Activated B cell treated with CpG ODN at 0.5 μM for 24 hours (primary cell): ENCODE results near the gene EDRF1. TPM values are rescaled to one million over a fixed set of nuclear protein-coding genes. Genes with fewer than 3 reads are reported as not detected.
"Not testable (repeated sequence)": the region's sequence is repeated elsewhere in the genome, so short reads cannot be mapped to it uniquely, and the experiment has no call there.

Experiments used
- ATAC-seq: fragments of 200-7000 bp; cut with Tn5 transposase; one replicate; pipeline ENCODE4 v1.10.0; 2021; ENCODE audit warnings: low read depth, mild to moderate bottlenecking, moderate library complexity
- CTCF ChIA-PET: fragments of 350-600 bp; sonication (Branson Sonifier 250); formaldehyde crosslinking; loops from one replicate; lab custom pipeline; 2021; ENCODE audit warnings: antibody characterized with exemption; lab: Charles Lee
- POLR2A ChIA-PET: fragments of 350-600 bp; sonication (Branson Sonifier 250); formaldehyde crosslinking; loops from one replicate; lab custom pipeline; 2021; ENCODE audit warnings: antibody characterized with exemption; lab: Charles Lee
- DNase-seq: peaks from one replicate; pipeline ENCODE4 v3.0.0; 2022
- H3K27ac Mint-ChIP-seq: one replicate; pipeline ENCODE4 v1.8.0; 2020; ENCODE audit warnings: mixed read lengths
- H3K27me3 Mint-ChIP-seq: one replicate; pipeline ENCODE4 v1.8.0; 2021; ENCODE audit warnings: mixed read lengths
- H3K36me3 Mint-ChIP-seq: one replicate; pipeline ENCODE4 v1.8.0; 2021; ENCODE audit warnings: low read depth, mixed read lengths
- H3K4me1 Mint-ChIP-seq: one replicate; pipeline ENCODE4 v1.8.0; 2021; ENCODE audit warnings: mixed read lengths
- H3K4me3 Mint-ChIP-seq: one replicate; pipeline ENCODE4 v1.8.0; 2020; ENCODE audit warnings: mild to moderate bottlenecking, mixed read lengths
- H3K9me3 Mint-ChIP-seq: one replicate; pipeline ENCODE4 v1.8.0; 2020; ENCODE audit warnings: mixed read lengths
- intact Hi-C: fragments of 100-400 bp; cut with micrococcal nuclease; formaldehyde crosslinking; loops from one replicate; pipeline ENCODE4 v1.15.1; 2024
- total RNA-seq: library from RNA; stranded (reverse); gene quantifications from 2 replicates; pipeline ENCODE4 v1.2.3, GENCODE V29; 2022
- TF ChIP-seq, protein P1 (sequence below): fragments of 200-600 bp; IDR thresholded peaks from one replicate; pipeline ENCODE4 v1.8.0; 2022; ENCODE audit warnings: antibody characterized with exemption, mild to moderate bottlenecking

Gene EDRF1
- total RNA-seq, 1 donor from 2014 or later = 52.7 TPM

DNA sequence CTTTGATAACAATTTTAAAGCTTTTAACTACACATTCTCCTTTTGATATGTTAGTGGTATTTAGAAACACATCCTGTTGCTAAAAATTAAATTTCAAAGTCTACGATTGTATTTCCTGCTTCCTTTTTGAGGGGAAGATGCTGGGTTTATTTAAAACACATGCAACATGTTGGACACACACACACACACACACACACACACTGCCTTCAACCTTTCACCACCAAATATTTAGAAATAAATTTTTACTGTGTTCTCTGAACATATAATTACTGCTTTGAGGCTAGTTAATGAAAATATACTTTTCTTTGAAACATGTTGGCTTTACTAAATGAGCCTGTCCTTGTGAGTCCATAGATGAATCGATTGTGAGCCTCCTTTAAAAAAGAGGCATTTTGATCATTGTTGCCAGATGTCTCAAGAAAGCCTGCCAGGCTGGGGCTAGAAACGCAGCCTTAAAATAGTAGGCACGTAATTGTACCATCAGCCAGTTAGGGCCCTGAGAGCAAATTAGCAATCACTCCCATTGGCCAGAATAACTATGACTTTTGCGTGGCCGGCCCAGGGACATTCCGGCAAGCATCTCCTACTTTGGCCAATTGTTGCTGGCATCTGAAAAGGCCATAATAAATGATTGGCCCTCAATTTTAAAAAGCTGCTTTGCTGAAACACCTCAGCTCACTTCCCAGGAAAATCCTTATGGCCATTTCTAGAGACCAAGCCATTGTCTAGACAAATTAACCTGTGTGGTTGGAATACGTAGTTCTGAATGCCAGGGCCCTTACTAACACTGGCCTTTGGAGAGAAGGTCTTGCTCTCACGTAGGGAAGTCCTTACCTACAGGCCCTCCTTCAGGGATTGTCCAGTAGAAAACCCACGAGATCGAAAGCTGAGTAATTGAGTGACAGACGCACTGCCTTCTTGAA is 26.6 kb upstream of the EDRF1 start:
- H3K27ac Mint-ChIP-seq = no peak overlapping the region
- CTCF ChIA-PET = no interaction called here

DNA sequence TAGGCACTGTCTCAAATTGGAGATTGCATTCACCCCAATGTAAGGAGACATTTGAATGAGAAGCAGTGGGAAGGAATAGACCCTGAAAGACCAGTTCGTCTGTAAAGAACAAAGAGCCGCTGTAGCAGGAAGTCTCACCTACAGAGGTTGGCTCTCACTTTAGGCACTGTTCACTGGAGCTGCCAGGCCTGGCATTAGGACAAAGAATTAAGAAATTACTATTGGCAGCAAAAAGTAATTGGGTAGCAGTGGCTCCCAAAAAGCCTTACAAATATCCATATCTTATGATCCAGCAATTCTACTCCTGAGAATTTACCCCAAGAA is 26.0 kb upstream of the EDRF1 start:
- DNase-seq (no peak), ATAC-seq (no peak)
- H3K9me3 Mint-ChIP-seq = no peaks in the 10 kb centered on the region
- ChIA-PET CTCF (no interaction called here), POLR2A (no interaction called here)
- no peaks in the 10 kb centered on the region for H3K36me3 Mint-ChIP-seq
- TF ChIP-seq, protein P1, sequence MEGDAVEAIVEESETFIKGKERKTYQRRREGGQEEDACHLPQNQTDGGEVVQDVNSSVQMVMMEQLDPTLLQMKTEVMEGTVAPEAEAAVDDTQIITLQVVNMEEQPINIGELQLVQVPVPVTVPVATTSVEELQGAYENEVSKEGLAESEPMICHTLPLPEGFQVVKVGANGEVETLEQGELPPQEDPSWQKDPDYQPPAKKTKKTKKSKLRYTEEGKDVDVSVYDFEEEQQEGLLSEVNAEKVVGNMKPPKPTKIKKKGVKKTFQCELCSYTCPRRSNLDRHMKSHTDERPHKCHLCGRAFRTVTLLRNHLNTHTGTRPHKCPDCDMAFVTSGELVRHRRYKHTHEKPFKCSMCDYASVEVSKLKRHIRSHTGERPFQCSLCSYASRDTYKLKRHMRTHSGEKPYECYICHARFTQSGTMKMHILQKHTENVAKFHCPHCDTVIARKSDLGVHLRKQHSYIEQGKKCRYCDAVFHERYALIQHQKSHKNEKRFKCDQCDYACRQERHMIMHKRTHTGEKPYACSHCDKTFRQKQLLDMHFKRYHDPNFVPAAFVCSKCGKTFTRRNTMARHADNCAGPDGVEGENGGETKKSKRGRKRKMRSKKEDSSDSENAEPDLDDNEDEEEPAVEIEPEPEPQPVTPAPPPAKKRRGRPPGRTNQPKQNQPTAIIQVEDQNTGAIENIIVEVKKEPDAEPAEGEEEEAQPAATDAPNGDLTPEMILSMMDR = no peak
- intact Hi-C loops = no loop called here
- H3K4me3 Mint-ChIP-seq = no peak overlapping the region
- H3K27me3 Mint-ChIP-seq = peaks cover 8% of the 10 kb centered on the region
- no peaks in the 10 kb centered on the region for H3K4me1 Mint-ChIP-seq
- no peak overlapping the region for H3K27ac Mint-ChIP-seq

More for the DNA sequence above, 26.6 kb upstream of the EDRF1 start:
- ATAC-seq = no peak
- intact Hi-C loops = no loop called here
- H3K4me1 Mint-ChIP-seq = no peaks in the 10 kb centered on the region
- peaks cover 8% of the 10 kb centered on the region for H3K27me3 Mint-ChIP-seq
- TF ChIP-seq, protein P1 = no peak
- POLR2A ChIA-PET = no interaction called here
- no peaks in the 10 kb centered on the region for H3K36me3 Mint-ChIP-seq
- H3K4me3 Mint-ChIP-seq = no peak overlapping the region
- DNase-seq = no peak
- no peaks in the 10 kb centered on the region for H3K9me3 Mint-ChIP-seq

DNA sequence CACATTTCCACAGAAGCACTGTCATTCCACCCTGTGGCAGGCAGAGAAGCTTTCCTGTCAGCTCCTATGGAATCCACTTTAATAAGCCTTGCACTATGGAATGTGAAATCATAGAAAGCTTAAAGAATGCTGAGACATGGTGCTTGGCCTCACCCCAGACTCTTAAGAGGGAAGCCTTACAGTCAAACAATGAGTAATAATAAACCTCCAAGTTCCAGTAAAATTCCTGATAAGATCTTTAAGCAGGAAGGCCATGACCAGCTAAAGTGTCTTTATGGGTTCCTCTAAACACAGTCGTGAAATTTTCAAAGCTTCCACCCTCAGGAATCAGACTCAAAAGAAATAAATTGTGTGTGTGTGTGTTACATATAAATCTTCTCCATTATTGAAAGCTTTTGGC is 24.6 kb upstream of the EDRF1 start:
- H3K4me1 Mint-ChIP-seq = no peaks in the 10 kb centered on the region
- TF ChIP-seq, protein P1 = no peak
- peaks cover 8% of the 10 kb centered on the region for H3K27me3 Mint-ChIP-seq
- H3K36me3 Mint-ChIP-seq = no peaks in the 10 kb centered on the region
- DNase-seq = no peak
- ChIA-PET CTCF (no interaction called here), POLR2A (no interaction called here)
- H3K27ac Mint-ChIP-seq = no peak overlapping the region
- intact Hi-C loops = no loop called here
- H3K9me3 Mint-ChIP-seq = no peaks in the 10 kb centered on the region
- no peak for ATAC-seq
- no peak overlapping the region for H3K4me3 Mint-ChIP-seq

DNA sequence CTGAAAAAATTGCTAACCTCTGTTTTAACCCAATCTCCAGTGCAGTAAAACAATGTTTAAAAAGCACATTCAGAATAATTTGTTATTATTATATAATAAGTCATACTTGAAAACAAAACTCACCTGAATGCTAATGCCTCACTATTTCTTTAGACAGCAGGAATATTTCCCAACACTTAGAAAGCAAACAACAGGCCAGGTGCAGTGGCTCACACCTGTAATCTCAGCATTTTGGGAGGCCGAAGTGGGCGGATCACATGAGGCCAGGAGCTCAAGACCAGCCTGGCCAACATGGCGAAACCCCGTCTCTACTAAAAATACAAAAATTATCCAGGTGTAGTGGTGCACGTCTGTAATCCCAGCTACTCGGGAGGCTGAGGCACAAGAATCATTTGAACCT is 22.6 kb upstream of the EDRF1 start:
- CTCF ChIA-PET, H3K36me3 Mint-ChIP-seq: not testable (repeated sequence)

DNA sequence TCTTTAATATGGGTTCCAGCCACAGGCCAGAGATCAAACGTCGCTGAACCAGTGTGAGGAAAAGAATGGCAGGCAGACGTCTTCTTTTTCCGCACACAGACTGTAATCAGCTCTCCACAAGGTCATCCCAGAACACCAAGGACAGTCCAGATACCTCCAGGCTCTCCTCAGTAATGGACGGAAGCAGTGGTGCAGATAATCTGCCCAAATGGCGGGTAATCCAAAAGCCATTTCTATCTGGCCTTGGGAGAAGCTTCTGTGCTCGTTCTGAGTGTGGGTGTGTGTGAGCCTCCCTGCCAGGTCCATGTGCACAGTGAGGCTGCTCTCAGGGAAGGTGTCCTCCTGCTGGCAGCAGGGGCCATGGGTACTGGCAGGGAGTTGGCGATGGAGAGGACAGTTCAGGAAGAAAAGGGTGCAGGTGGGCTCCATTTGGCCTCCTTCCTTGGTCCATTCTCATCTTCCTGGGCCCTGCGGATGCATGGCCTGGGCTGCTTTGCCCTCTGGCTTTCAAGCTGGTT is 21.0 kb upstream of the EDRF1 start:
- ChIA-PET POLR2A (no interaction called here), CTCF (no interaction called here)

More for the DNA sequence above, 22.6 kb upstream of the EDRF1 start:
- DNase-seq, H3K9me3 Mint-ChIP-seq, H3K4me3 Mint-ChIP-seq, H3K27ac Mint-ChIP-seq, intact Hi-C loops, H3K27me3 Mint-ChIP-seq, ATAC-seq, H3K4me1 Mint-ChIP-seq, POLR2A ChIA-PET: not testable (repeated sequence)

More for the DNA sequence above, 21.0 kb upstream of the EDRF1 start:
- H3K4me3 Mint-ChIP-seq = no peak overlapping the region
- ATAC-seq = no peak
- H3K36me3 Mint-ChIP-seq = no peaks in the 10 kb centered on the region
- intact Hi-C loops = no loop called here
- TF ChIP-seq, protein P1 = no peak
- no peak for DNase-seq
- peaks cover 5% of the 10 kb centered on the region for H3K9me3 Mint-ChIP-seq
- no peaks in the 10 kb centered on the region for H3K4me1 Mint-ChIP-seq
- peaks cover 5% of the 10 kb centered on the region for H3K27me3 Mint-ChIP-seq
- H3K27ac Mint-ChIP-seq = no peak overlapping the region
